ENCODE data around the gene SPOCD1.

- TF ChIP-seq CTCF (conservative IDR thresholded peaks at IDR 0.05; ENCODE audit: low read length) (no peak), EZH2phosphoT487 (IDR thresholded peaks at IDR 0.05; ENCODE audit: borderline replicate concordance, low read depth, low read length) (no peak)
These were observed 22.1 kb downstream of the SPOCD1 start for GRCh38 chr1:31793586-31794285.
